ENCODE data around the gene TPH2. TPM values are rescaled to one million over a fixed set of nuclear protein-coding genes. Genes with fewer than 3 reads are reported as not detected.

Gene TPH2
- total RNA-seq, 4 donors from 2014 or later: not detected

GRCh38 chr12:71950404-71950803, 11.8 kb downstream of the TPH2 start:
- intact Hi-C loops (cut with DNase I): no loop called here
- peaks cover 0 to 36% (median 0%) of the 10 kb centered on the region in 4 donors for H3K27me3 ChIP-seq

GRCh38 chr12:71950819-71951218, 12.2 kb downstream of the TPH2 start:
- Histone ChIP-seq H3K27me3 (peaks cover 0 to 34% (median 0%) of the 10 kb centered on the region in 4 donors), H3K36me3 (no peaks in the 10 kb centered on the region), H3K27ac (no peak overlapping the region), H3K4me3 (no peak overlapping the region), H3K9me3 (no peaks in the 10 kb centered on the region), H3K4me1 (no peaks in the 10 kb centered on the region)
- intact Hi-C loops (cut with DNase I): no loop called here
- no peak for TF ChIP-seq POLR2A (IDR thresholded peaks at IDR 0.05)
- TF ChIP-seq, protein P1, sequence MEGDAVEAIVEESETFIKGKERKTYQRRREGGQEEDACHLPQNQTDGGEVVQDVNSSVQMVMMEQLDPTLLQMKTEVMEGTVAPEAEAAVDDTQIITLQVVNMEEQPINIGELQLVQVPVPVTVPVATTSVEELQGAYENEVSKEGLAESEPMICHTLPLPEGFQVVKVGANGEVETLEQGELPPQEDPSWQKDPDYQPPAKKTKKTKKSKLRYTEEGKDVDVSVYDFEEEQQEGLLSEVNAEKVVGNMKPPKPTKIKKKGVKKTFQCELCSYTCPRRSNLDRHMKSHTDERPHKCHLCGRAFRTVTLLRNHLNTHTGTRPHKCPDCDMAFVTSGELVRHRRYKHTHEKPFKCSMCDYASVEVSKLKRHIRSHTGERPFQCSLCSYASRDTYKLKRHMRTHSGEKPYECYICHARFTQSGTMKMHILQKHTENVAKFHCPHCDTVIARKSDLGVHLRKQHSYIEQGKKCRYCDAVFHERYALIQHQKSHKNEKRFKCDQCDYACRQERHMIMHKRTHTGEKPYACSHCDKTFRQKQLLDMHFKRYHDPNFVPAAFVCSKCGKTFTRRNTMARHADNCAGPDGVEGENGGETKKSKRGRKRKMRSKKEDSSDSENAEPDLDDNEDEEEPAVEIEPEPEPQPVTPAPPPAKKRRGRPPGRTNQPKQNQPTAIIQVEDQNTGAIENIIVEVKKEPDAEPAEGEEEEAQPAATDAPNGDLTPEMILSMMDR (IDR thresholded peaks at IDR 0.05): no peak
- WGBS, 2 donors: 65 to 86% methylated on average over 3 to 4 of the region's 4 CpGs
- DNase-seq: no peak

More at GRCh38 chr12:71950404-71950803, 11.8 kb downstream of the TPH2 start:
- H3K36me3 ChIP-seq: no peaks in the 10 kb centered on the region
- no peak for TF ChIP-seq POLR2A (IDR thresholded peaks at IDR 0.05)
- TF ChIP-seq, protein P1 (IDR thresholded peaks at IDR 0.05): no peak
- no peak overlapping the region for H3K27ac ChIP-seq
- H3K4me3 ChIP-seq: no peak overlapping the region
- WGBS, 2 donors: 67 to 74% methylated on average over 4 of the region's 4 CpGs
- no peaks in the 10 kb centered on the region for H3K9me3 ChIP-seq
- no peak for DNase-seq
- no peaks in the 10 kb centered on the region for H3K4me1 ChIP-seq

DNA sequence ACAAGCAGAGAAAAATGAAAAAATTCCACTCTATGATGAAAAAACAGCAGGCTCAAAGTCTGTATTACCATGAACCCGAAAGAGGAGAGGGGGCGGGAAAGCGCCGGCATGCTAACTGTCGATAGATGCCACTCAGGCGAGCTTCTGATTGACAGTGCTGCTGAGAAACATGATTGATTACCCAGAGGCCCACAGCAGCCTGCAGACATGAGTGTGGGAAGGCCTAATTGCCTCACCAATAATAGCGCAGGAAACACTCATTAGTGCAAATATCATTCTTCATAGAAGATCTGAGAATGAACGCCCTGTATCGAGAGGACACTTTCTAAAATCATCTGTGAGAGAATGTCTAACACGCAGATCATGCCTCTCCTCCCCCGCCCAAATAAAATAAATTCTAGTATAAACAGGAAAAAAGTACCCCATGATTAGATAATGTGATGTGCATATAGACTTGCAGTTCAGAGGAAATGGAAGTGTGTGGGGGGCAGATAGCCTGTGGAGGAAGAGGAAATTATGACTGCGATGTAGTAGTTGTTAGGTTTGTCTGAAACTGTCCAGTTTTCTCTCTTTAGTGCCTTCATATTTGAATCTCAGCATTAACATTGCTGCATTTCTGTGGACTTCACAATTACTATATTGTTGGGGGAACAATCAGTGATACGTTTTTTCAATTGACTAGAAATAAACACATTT, 15.6 kb downstream of the TPH2 start:
- no peak for DNase-seq
- H3K9me3 ChIP-seq: no peaks in the 10 kb centered on the region
- H3K4me1 ChIP-seq: no peaks in the 10 kb centered on the region
- no peak for TF ChIP-seq POLR2A (IDR thresholded peaks at IDR 0.05)
- TF ChIP-seq, protein P1 (IDR thresholded peaks at IDR 0.05): no peak
- peaks cover 0 to 9% (median 0%) of the 10 kb centered on the region in 4 donors for H3K27me3 ChIP-seq
- H3K4me3 ChIP-seq: no peak overlapping the region
- WGBS, 2 donors: 50 to 55% methylated on average over 13 of the region's 13 CpGs
- H3K27ac ChIP-seq: no peak overlapping the region
- intact Hi-C loops (cut with DNase I): no loop called here
- H3K36me3 ChIP-seq: no peaks in the 10 kb centered on the region

GRCh38 chr12:71954861-71955260, 16.2 kb downstream of the TPH2 start:
- Histone ChIP-seq H3K36me3 (no peaks in the 10 kb centered on the region), H3K27me3 (peaks cover 0 to 9% (median 0%) of the 10 kb centered on the region in 4 donors), H3K4me3 (no peak overlapping the region), H3K9me3 (no peaks in the 10 kb centered on the region), H3K4me1 (no peaks in the 10 kb centered on the region), H3K27ac (no peak overlapping the region)
- DNase-seq: no peak
- intact Hi-C loops (cut with DNase I): no loop called here
- WGBS, 2 donors: 67 to 77% methylated on average over 1 of the region's 1 CpG
- no peak for TF ChIP-seq POLR2A (IDR thresholded peaks at IDR 0.05)
- TF ChIP-seq, protein P1 (IDR thresholded peaks at IDR 0.05): no peak

DNA sequence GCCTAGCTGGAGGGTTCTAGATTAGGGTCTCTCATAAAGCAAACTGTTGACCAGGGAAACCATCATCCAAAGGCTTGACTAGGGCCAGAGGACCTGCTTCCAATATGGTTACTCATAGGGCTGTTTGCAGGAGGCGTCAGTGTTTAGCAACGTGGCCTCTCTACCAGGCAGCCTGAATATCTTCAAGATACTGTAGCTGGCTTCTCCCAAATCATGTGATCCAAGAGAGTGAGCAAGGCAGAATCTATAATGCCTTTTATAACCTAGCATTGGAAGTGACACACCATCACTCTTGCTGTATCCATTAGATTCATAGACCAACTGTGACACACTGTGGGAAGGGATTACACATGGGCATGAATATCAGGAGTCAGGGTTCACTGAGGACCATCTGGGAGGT, 17.3 kb downstream of the TPH2 start:
- no peaks in the 10 kb centered on the region for H3K36me3 ChIP-seq
- WGBS, 2 donors: 45 to 76% methylated on average over 2 of the region's 2 CpGs
- H3K27ac ChIP-seq: no peak overlapping the region
- DNase-seq: no peak
- H3K4me3 ChIP-seq: no peak overlapping the region
- H3K4me1 ChIP-seq: no peaks in the 10 kb centered on the region
- intact Hi-C loops (cut with DNase I): no loop called here
- H3K9me3 ChIP-seq: no peaks in the 10 kb centered on the region
- TF ChIP-seq POLR2A (IDR thresholded peaks at IDR 0.05): no peak
- TF ChIP-seq, protein P1 (IDR thresholded peaks at IDR 0.05): no peak
- peaks cover 0 to 7% (median 0%) of the 10 kb centered on the region in 4 donors for H3K27me3 ChIP-seq

Data from esophagus squamous epithelium (tissue), 5 donors.